Neural progenitor cell (in vitro differentiated cells): Measurements from ENCODE around the gene PRCD.
"Not testable (repeated sequence)": the region's sequence is repeated elsewhere in the genome, so short reads cannot be mapped to it uniquely, and the experiment has no call there.

ENCODE experiments used
- CTCF ChIP-seq: fragments of 200-600 bp; sonication (generic); IDR thresholded peaks from 2 replicates; pipeline ENCODE4 v1.5.1; 2017; ENCODE audit warnings: antibody characterized with exemption, mild to moderate bottlenecking
- EZH2 ChIP-seq: fragments of 200-600 bp; sonication (generic); IDR thresholded peaks from 2 replicates; pipeline ENCODE4 v1.6.1; 2017; ENCODE audit warnings: antibody characterized with exemption, mild to moderate bottlenecking, moderate library complexity

GRCh38 chr17:76563359-76563758 lies 23.5 kb downstream of the PRCD start:
- not testable (repeated sequence) for TF ChIP-seq EZH2, CTCF
